ENCODE data around the gene NTNG1. TPM values are rescaled to one million over a fixed set of nuclear protein-coding genes. Genes with fewer than 3 reads are reported as not detected.

NTNG1 gene
- total and polyA plus RNA-seq, 12 donors, result 0.13 to 4.6 (median 2.8) TPM; not detected in 2

- 46 to 64% (median 55%) methylated on average over 2 of the region's 2 CpGs for WGBS, 4 donors
- no peaks in the 10 kb centered on the region for H3K27me3 ChIP-seq
- H3K4me1 ChIP-seq (replicated peaks in 1 of 2), result no peaks in the 10 kb centered on the region
- TF ChIP-seq POLR2A (IDR thresholded peaks at IDR 0.05) (no peak), CTCF (IDR thresholded peaks at IDR 0.05) (no peak)
- H3K9me3 ChIP-seq (replicated peaks in 1 of 3), result no peaks in the 10 kb centered on the region
- no peaks in the 10 kb centered on the region for H3K36me3 ChIP-seq (replicated peaks in 1 of 2)
- no peak for DNase-seq
- no peak overlapping the region for H3K27ac ChIP-seq
- intact Hi-C loops (cut with DNase I), result no loop called here
- no peak overlapping the region for H3K4me3 ChIP-seq
Observed at GRCh38 chr1:107443860-107444259, 303.0 kb downstream of the NTNG1 start.

GRCh38 chr1:107444302-107444701 is 303.5 kb downstream of the NTNG1 start:
- 50 to 92% (median 67%) methylated on average over 1 of the region's 1 CpG for WGBS, 4 donors
- no peak for DNase-seq

GRCh38 chr1:107449326-107449725 is 308.5 kb downstream of the NTNG1 start:
- Histone ChIP-seq H3K9me3 (replicated peaks in 1 of 3) (no peaks in the 10 kb centered on the region), H3K4me1 (replicated peaks in 1 of 2) (no peaks in the 10 kb centered on the region), H3K27ac (no peak overlapping the region), H3K27me3 (no peaks in the 10 kb centered on the region), H3K4me3 (no peak overlapping the region), H3K36me3 (replicated peaks in 1 of 2) (no peaks in the 10 kb centered on the region)
- no peak for TF ChIP-seq POLR2A (IDR thresholded peaks at IDR 0.05)
- TF ChIP-seq CTCF (IDR thresholded peaks at IDR 0.05), result no peak
- 79 to 86% (median 85%) methylated on average over 3 of the region's 3 CpGs for WGBS, 4 donors
- intact Hi-C loops (cut with DNase I), result no loop called here
- no peak for DNase-seq

More at GRCh38 chr1:107444302-107444701, 303.5 kb downstream of the NTNG1 start:
- H3K27ac ChIP-seq, result no peak overlapping the region
- H3K4me1 ChIP-seq (replicated peaks in 1 of 2), result no peaks in the 10 kb centered on the region
- intact Hi-C loops (cut with DNase I), result no loop called here
- no peaks in the 10 kb centered on the region for H3K9me3 ChIP-seq (replicated peaks in 1 of 3)
- H3K4me3 ChIP-seq, result no peak overlapping the region
- no peaks in the 10 kb centered on the region for H3K27me3 ChIP-seq
- H3K36me3 ChIP-seq (replicated peaks in 1 of 2), result no peaks in the 10 kb centered on the region
- TF ChIP-seq POLR2A (IDR thresholded peaks at IDR 0.05), result no peak
- no peak for TF ChIP-seq CTCF (IDR thresholded peaks at IDR 0.05)

GRCh38 chr1:107450899-107451664 is 310.2 kb downstream of the NTNG1 start:
- Histone ChIP-seq H3K9me3 (replicated peaks in 1 of 3) (no peaks in the 10 kb centered on the region), H3K36me3 (replicated peaks in 1 of 2) (no peaks in the 10 kb centered on the region), H3K27ac (no peak overlapping the region), H3K4me1 (replicated peaks in 1 of 2) (no peaks in the 10 kb centered on the region), H3K4me3 (no peak overlapping the region), H3K27me3 (no peaks in the 10 kb centered on the region)
- DNase-seq, result no peak
- WGBS, 4 donors, result 50 to 62% (median 55%) methylated on average over 5 of the region's 5 CpGs
- intact Hi-C loops (cut with DNase I), result no loop called here
- TF ChIP-seq CTCF (IDR thresholded peaks at IDR 0.05), result no peak
- TF ChIP-seq POLR2A (IDR thresholded peaks at IDR 0.05), result no peak
